Islet of Langerhans (tissue), 1 donor: ENCODE measurements around the gene FAAP20.

Experiments used
- FAIRE-seq: peaks from one replicate; lab custom pipeline; 2011; peaks lifted over from hg19 to GRCh38; lab: Jason Lieb, UNC

The FAAP20 gene, protein sequence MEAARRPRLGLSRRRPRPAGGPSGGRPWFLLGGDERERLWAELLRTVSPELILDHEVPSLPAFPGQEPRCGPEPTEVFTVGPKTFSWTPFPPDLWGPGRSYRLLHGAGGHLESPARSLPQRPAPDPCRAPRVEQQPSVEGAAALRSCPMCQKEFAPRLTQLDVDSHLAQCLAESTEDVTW

DNA sequence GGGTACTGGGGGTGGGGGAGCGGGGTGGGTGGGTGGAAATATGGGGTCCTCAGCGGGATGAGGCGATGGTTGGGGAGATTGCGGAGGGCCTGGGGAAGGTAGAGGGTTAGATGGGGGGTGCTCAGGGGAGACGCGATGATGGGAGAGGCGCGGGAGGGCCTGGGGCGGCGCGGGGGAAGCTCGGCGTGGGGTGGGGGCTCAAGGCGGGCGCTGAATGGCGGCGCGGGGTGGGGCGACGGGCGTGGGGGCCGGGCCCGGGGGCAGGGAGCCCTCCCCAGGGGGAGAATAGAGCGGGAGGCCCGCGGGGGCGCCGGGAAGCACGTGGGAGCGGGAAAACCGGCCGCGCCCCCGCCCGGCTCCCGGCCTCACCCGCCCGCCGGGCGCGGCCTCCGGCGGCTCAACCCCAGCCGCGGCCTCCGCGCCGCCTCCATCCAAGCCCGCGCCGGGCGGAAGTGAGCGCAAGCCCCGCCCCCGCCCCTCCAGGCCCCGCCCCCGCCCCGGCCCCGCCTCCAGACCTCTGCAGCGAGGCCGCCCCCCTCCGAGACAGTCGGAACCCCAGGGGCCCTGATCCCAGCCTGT, at the start of gene FAAP20:
FAAP20 (minus strand) TSS at position 454 of the 579 bp plus-strand sequence; CDS start at position 431, 23 bp downstream.
- no peak for FAIRE-seq

DNA sequence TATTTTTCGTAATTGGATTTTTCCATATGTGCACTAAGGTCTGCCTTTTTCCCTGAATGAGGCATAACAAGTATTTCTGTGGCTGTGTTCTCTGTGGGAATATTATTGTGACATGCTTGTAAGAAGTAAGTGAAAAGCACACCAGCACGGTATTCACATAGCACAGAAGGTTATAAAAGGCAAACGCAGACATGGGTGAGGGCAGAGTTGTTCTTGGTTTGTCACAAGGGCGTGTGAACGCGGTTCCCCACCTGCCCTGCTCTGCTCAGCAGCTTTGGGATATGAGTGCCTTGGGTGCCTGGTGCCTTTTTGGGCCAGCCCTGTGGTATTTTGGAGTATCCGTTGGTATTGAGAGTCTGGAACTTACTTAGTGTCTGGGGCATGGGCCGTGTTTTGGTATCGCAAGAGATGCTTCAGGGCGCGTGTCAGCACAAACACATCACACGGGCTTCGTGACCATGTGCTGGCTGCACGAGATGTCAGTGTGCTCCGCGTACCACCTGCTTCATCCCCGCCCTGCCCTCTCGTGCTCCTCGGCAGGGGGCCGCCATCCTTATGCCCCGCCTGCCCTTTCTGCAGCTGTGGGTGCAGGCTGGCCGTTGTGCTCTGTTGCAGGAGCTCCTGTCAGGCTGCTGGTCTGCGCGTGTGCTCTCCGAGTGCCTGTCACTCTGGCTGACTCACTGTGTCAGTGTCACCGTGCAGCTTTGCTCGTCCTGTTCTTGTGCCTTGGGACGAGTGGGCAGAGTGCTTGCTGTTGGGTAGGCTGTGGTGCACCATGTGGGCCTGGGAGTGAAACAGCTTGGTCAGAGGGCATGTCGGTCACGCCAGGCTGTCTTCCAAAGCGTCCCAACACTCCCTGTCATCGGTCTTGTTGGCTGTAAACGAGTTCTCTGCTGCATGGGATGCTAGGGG, 48.5 kb upstream of the FAAP20 start:
- FAIRE-seq = no peak

DNA sequence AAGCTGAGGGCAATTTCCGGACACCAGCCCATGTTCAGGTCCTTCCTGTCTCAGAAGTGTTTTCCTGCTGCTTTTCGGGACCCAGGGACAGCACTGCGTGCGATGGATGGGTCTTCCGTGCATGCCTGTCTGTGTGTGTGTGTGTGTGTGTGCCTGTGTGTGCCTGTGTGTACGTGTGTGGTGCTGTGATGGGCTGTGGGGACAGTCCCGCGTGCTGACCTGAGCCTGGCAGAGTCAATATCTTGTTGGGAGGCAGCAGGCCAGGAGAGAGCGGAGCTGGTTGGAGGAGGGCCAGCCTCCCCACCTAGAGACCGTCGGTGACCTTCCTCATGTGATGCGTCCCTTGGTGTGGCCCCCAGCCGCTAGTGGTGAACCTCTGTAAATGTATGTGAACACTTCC, 47.2 kb upstream of the FAAP20 start:
- no peak for FAIRE-seq

DNA sequence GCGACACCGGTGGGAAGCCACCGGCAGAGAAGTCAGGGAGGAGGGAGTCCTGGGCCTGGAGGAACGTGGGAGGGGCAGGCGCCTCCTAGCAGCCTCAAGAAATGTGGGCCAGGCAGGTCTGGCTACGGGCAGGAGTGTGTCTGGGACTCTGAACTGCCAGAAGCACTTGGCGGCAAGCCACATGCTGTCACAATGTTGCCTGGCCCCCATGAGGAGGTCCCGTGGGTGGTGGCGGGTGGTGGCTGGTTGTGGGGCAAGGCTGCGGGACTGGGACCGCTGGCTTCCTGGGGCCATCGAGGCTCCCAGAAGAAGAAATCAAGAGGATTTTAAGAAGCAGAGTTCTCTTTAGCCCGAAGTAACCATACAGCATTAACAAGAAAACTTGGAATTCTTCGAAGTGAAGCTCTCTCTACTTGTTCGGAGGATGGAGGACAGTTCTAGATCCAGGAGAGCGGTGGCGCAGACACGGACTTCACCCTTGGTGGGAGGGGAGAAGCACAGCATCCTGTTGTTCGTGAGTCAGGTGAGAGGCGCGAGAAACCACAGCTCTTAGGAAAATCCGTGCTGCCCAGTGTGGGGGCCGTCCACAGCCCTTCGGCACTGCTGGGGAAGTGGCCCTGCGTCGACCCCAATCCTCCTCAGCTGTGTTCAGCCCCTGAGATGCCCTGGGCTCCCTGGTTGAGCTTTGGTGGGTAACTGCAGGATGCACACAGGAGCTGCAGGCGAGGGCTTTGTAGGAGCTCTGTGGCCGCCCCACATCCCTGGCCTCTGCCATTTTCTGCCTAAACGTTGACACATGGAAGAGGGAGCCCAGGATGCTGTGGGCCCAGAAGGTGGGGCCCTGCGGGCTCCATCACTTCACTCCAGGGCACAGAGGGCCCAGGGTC, 45.9 kb upstream of the FAAP20 start:
- FAIRE-seq = no peak

DNA sequence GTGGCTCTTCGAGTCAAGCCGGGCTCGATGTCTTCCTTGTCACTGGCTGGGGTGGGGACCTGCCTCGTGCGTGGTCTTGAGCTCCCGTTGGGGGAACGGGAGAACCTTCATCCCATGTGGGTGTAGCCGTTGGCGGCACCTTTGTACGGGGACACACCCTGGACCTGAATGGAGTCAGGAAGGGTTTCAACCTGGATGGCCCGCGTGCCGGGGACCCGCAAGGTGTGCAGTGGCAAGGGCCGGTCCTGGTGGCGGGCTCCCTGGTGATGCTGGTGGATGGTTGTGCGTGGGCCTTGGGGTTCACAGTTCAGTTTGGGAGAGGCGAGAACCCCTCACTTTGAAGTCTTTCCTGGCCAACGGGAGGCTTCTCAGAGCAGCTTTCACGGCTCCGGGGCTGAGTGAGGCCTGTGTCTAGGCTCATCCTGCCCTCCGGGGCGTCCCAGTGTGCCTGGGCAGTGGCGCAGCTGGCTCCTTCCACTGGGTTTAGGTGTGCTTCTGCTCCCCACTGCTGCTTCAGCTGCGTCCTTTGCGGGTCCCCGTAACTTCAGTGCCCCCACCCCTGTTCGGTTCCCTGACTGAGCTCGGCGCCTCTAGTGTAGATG, 44.9 kb upstream of the FAAP20 start:
- no peak for FAIRE-seq

DNA sequence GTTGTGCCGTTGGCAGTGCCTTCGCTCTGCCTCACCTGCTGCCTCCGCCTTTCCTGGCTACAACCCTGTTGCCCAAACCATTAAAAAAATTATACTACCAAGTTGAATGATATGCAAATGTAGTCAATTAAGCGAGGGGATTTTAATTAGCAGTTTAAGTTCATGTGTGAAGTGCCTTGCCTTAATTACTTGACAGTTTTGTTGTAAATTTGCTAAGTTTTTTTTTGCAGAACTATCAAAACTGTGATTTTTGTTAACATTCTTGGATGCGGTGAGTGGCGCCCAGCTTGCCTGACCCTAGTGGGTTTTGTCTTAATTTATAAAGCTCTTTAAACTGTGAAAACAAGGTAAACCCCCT, 44.4 kb upstream of the FAAP20 start:
- FAIRE-seq = no peak

DNA sequence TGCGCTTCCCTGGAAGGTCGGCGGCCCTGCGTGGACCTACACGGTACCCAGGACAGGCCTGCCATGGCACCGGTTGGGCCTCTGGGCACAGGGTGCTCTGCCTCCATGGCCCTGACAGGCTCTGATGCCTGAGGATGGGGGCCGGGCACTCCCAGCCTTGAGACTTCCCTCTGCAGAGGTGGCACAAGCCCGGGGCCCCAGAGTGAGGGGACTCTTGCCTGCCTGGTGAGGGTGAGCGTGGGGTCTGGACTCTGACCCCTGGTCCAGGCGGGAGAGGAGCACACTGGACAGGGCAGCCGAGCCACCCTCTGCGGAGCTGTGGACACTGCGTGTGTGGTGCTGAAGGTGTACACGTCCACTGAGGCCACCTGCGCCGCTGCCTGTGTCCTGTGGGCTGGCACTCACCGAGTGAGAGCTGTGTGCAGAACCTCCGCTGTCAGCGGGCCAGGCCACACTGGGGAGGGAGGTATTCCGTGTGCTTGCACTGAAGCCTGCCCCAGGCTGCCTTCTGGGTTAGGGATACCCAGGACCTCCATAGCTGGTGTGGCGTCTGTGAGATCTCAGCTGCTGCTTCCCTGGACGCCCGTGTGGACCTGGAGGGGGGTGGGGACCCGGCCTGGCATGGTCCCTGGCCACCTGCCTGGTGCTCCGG, 43.9 kb upstream of the FAAP20 start:
- FAIRE-seq = no peak

DNA sequence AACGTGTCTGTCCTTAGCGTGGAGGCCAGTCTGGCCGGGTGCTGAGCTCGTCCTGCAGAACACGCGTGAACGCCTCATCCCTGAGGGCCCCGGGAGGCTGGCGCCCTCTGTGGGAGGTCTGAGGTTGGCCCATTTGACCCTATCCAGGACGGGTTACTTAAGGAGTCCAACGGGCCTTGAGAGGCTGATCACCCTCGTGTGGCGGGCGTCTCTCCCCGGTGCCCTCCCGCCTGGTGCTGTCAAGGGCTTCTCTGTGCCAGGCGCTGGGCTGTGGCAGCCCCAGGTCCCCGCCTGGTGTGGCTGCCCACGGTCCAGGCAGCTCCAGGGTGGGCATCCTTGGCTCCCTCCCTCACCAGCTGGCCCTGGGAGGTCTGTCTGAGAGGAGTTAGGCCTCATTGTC, 43.2 kb upstream of the FAAP20 start:
- FAIRE-seq = no peak

DNA sequence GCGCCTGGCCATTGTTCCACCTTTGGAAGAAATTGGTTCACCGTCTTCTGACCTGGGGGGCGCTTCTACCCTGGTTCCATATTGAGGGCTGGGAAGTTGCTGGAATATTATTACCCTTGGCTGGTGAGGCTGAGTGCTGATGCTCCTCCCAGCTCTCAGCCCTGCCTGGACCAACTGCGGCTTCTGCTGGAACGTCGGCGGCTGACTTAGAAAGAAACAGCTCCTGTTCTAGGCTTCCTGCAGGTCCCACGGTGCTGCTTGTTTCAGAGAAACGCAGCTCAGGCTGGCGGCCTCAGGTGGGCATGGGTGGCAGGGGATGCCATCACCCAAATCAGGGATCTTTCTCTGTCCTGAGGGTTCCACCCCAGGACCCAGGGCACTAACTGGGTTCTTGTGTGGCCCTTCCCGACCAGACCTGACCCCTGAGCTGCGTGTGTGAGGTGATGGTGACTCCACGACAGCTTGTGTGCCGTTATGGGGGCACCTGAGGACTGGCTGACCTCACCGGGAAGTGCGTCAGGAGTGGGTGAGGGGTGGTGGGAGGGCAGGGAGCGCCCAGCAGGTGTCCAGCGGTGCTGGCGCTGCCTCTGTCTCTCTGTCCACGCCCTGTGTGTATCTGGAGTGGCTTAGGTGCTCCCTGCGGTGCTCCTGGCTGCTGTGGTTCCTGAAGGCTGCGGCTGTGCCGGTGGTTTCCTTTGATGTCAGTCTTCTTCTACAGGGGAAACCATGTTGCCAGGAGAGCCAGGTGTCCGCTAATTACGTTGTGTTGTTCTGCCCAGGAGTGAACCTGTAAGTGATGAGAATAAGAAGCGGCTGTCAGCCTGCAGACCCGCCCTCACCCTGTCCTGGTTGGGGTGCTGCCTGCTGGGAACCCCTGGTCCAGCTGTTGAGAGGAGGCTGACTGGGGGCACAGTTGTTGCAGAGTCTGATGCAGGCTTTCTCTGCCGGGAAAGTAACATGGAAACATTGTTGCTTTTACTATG, 42.4 kb upstream of the FAAP20 start:
- no peak for FAIRE-seq

DNA sequence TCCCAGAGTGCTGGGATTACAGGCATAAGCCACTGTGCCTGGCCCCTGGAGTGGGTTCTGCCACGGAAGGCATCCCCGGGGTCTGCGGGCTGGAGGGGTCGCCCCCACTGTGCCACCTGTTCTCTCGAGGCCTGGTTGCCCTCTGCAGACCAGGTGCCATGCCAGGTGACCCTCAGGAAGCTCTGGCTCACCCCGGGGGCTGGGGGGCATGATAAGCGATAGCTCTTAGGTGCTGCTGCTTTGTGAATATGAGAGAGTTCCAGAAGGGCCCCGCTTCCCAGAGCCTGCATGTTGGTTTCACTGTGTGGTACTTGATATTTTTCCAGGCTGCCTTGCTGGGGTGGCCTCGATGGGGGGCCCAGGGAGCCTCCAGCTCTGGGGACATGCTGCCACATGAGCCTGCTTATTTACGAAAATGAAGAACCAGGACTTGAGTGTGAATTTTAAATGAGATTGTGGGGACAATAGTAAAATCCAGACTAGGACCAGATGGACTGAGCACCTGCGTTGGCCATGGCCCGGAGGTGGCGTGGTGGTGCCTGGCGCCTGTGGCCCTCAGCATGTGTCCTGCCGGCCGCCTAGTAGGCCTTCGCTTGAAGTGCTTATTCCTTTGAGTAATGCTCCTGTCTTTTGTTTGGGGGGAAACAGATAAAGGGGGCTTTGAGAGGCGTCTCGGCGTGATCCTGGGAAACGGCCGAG, 40.9 kb upstream of the FAAP20 start:
- FAIRE-seq = no peak

DNA sequence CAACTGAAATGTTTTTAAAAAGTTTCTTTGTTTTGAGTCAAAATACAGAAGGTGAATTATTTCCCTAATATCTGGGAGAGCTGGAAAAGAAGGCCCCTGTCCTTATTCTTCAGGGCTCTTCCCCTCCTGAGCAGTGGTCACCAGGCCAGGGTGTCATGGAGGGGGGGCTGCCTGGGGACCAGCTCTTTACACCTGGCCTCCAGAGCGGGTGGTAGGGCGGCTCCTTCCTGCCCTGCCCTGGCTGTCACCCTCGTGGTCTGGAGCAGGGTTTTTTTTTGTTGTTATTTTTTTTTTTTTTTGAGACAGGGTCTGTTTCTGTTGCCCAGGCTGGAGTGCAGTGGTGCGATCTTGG, 40.2 kb upstream of the FAAP20 start:
- no peak for FAIRE-seq

DNA sequence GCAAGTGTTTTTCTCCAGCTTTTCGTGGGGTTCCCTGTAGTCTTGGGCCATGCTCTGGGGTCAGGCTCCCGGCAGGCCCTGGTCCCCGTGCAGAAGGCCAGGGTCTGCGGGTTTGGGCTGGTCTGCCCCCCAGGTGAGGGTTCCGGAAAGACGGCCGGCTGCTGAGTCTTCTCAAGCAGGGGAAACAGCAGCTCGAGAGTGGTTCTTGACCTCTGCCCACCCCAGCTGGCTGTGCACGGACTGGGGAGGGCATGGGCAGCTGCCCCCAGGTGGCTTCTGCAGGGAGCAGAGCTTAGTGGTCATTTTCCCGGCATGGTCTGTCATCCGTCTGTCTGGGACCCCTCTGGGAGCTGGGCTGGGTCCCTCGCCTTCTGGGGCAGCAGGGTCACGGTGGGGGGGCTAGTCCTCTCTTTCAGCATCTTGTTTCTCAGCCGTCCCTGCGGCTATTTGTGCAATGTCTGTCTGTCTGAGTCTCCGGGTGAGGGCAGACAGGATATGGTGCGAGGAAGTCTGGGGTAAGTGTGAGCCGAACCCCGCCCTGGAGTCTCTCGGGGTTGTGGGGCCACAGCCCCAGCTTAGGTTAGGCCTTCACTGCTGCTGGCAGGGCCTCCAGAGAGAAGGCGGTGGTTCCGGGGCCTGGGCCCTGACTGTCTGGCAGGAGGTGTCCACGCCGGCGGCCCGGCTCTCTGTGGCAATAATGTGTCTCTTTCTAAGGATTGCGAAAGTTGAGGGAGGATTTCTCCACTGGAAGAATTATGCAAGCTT, 39.6 kb upstream of the FAAP20 start:
- no peak for FAIRE-seq

DNA sequence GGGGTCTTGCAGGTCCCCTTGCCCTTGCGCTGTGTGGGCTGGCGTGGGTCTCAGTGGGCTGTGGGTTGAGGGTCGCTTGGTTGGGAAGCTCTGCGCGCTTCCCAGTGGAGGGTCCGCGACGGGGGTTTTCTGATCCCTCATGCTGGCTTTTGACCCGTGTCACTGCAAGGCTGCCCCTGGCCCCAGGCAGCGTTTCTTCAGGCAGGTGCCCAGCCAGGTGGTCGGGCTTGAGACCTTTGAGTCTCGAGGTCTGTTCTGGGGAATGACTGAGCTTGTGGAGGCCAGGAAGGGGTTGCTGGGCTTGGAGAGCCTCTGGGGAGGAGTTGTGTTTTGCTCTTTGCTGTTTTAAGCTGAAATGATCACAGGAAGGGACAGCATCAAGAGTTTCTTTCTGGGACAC, 38.9 kb upstream of the FAAP20 start:
- no peak for FAIRE-seq

DNA sequence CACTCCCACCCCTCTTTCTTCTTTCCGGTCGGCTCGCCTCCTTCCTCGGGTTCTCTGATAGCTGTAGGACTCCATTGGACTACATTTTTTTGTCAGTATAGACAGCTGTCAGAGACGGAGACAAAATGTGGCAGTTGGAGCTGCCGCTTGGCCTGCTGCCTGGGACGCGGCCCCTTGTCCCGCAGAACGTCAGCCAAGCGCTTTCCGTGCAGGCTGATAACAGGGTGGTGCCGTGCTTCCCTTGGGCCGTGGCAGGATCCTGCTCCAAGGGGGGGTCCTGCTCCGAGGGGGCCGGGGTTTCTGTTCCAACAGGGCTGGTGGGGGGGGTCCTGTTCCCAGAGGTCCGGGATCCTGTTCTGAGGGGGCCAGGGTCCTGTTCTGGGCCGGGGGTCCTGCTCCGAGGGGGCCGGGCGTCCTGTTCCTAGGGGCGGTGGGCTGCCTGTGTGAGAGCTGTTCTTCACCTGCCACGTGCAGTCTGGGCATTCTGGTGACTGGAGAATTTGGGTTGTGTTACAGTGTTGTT, 38.4 kb upstream of the FAAP20 start:
- FAIRE-seq = no peak

DNA sequence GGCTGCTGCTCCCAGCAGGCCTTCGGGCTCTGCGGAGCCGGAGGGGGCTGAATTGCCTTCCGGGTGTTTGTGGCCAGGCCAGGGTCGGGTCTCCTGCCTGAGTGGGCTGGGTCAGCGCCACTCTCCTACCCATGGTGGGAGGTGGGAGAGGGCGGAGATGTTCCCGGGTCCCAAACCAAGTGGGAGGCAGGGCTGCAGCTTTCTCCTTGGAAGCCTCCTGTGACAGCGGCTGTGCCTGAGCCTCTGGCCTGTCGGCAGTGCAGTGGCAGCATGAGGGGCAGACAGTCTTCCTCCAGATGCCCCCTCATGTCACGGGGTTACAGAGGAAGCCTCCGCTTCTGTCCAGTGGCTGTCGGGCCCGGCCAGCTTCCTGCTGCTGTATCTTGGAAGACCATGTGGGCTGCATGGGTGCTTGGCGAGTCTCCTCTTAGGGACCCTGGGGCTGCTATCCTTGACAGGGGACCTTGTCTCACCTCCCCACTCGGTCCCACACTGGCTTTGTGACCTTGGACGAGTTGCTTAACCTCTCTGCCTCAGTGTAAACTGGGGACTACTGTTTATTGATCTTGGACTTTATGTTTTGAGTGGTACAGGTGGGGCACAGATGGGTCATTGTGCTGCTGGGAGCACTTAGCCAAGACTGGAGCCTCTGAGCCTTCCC, 37.8 kb upstream of the FAAP20 start:
- FAIRE-seq = no peak

DNA sequence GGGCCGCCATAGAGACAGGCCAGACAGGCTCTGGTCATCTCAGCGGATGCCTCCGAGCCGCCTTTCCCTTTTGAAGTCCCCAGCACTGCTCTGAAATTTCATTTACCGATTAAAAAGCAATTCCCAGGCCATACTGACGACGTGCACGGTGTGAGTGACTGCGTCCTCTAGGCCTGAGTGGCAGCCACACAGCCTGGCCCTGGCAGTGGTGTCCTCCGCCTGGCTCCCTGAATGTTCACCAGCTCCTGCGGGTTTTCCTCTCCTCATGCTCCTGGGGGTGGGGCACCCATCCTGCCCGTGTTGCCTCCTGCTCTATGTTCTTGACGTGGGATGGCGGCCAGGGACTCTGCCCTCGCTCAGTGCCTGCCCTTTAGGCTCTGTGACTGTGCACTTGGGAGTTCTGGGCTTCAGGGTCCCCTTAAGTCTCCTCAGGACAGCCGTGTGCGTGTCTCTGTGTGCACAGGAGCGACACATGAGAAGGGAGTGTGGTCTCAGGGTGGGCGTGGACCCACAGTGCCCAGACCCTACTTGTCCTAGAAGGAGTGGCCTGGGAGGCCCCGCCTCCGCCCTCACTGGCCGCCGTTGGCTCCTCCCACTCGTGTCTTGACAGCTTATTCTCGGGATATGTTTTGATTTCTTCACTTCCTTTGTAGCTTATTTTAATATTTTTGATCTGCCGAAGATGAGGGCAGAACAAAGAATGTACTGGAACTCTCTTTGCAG, 37.1 kb upstream of the FAAP20 start:
- no peak for FAIRE-seq

DNA sequence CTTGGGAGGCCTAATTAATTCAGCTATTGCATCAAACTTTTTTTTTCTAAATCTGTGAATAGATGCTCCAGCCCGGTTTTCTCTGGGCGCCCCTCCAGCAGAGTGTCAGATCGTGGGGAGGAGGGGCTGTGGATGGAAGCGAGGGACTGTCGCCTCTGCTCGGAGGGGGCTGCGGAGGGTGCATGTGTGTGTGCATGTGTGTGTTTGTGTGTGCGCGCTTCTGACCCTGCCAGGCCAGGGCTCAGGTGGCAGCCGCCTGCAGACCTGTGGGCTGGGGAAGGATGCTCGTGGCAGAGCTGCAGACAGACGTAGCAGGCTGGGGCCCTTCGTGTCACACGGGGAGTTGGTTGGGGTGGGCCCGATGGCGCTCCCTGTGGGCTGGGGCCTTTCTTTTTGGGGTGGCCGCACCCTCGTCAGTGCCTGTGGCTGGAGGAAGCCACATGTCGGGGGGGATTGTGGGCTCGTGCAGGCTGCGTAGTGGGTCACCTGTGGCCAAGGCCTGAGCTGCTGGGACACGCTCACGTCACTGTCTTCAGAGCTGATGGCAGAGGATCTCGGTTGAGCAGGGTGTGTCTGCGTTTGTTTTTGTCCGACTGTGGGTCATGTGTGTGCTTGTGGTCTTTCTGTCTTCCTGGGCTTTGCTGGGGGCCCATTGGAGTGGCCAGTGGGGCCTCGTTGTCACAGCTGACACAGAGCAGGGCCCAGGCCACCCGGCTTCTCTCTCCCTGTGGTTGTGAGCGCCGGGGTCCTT, 36.4 kb upstream of the FAAP20 start:
- no peak for FAIRE-seq
